CD4-positive, alpha-beta T cell (primary cell): ENCODE results near the gene ATG10. TPM values are rescaled to one million over a fixed set of nuclear protein-coding genes. Genes with fewer than 3 reads are reported as not detected.

Source experiments
- ATAC-seq: fragments of 200-7000 bp; cut with Tn5 transposase; one replicate; pipeline ENCODE4 v1.10.0; 2022; ENCODE audit warnings: mild to moderate bottlenecking; ENCODE audit not compliant: poor library complexity
- CTCF ChIA-PET: fragments of 350-600 bp; sonication (Branson Sonifier 250); formaldehyde crosslinking; loops from one replicate; lab custom pipeline; 2021; ENCODE audit warnings: antibody characterized with exemption, inconsistent platforms; lab: Charles Lee
- POLR2A ChIA-PET: fragments of 350-600 bp; sonication (Branson Sonifier 250); formaldehyde crosslinking; loops from one replicate; lab custom pipeline; 2021; ENCODE audit warnings: antibody characterized with exemption, inconsistent platforms; lab: Charles Lee
- DNase-seq, 14 experiments: peaks; one replicate each; pipeline ENCODE4 v3.0.0-alpha.2; 2013 to 2020; ENCODE audit warnings: mixed read lengths in 2 of 14
- H3K27ac ChIP-seq, 2 donors: one replicate each; pipeline versions ENCODE4 v1.5.1 to v1.7.0; 2013; ENCODE audit warnings: low read length in 2 of 2, low read depth in 1 of 2, mild to moderate bottlenecking in 1 of 2
- H3K27me3 ChIP-seq, 2 experiments: 1 replicate in 1 of 2; 2 replicates in 1 of 2; pipeline versions ENCODE4 v1.6.1 to v1.7.0; 2013; ENCODE audit warnings: low read length in 2 of 2, control low read depth in 1 of 2, mild to moderate bottlenecking in 1 of 2, moderate library complexity in 1 of 2; ENCODE audit not compliant: insufficient read depth in 2 of 2, control insufficient read depth in 1 of 2
- H3K36me3 ChIP-seq: one replicate; pipeline ENCODE4 v1.6.1; 2013; ENCODE audit warnings: low read length, control low read depth; ENCODE audit not compliant: insufficient read depth
- H3K4me1 ChIP-seq: one replicate; pipeline ENCODE4 v1.6.1; 2013; ENCODE audit warnings: low read length, control low read depth; ENCODE audit not compliant: insufficient read depth
- H3K4me3 ChIP-seq: one replicate; pipeline ENCODE4 v1.5.1; 2013; ENCODE audit warnings: mild to moderate bottlenecking, low read length, moderate library complexity
- H3K9me3 ChIP-seq, 2 experiments: 1 replicate in 1 of 2; 2 replicates in 1 of 2; pipeline versions ENCODE4 v1.6.1 to v1.7.0; 2013; ENCODE audit warnings: low read length in 2 of 2, mild to moderate bottlenecking in 2 of 2, control low read depth in 1 of 2, moderate library complexity in 1 of 2; ENCODE audit not compliant: control insufficient read depth in 1 of 2, insufficient read depth in 1 of 2
- H3K27ac Mint-ChIP-seq: one replicate; pipeline ENCODE4 v1.8.0; 2020; ENCODE audit warnings: mixed read lengths
- H3K27me3 Mint-ChIP-seq: one replicate; pipeline ENCODE4 v1.8.0; 2021; ENCODE audit warnings: mixed read lengths
- H3K36me3 Mint-ChIP-seq: one replicate; pipeline ENCODE4 v1.8.0; 2021; ENCODE audit warnings: low read depth, mixed read lengths
- H3K4me1 Mint-ChIP-seq: one replicate; pipeline ENCODE4 v1.8.0; 2021; ENCODE audit warnings: low read depth, mixed read lengths
- H3K4me3 Mint-ChIP-seq: one replicate; pipeline ENCODE4 v1.8.0; 2020; ENCODE audit warnings: mild to moderate bottlenecking, mixed read lengths
- H3K9me3 Mint-ChIP-seq: one replicate; pipeline ENCODE4 v1.8.0; 2020; ENCODE audit warnings: mixed read lengths
- CTCF ChIP-seq: fragments of 200-600 bp; IDR thresholded peaks from one replicate; pipeline ENCODE4 v1.8.0; 2022; ENCODE audit warnings: antibody characterized with exemption, mild to moderate bottlenecking
- intact Hi-C, 2 experiments: fragments of 100-400 bp; cut with DNase I in 1 of 2; cut with micrococcal nuclease in 1 of 2; formaldehyde crosslinking; loops; one replicate each; pipeline versions ENCODE4 v1.15.1 to v1.9.0; 2023 to 2025; cut with DNase I, micrococcal nuclease
- total RNA-seq, 174 experiments: library from RNA in 2 of 174; stranded (reverse) in 2 of 174; gene quantifications; one replicate each; pipeline ENCODE4 v1.2.3 and lab custom pipeline; 2021 to 2026

The ATG10 gene
- total RNA-seq, 2 experiments from 2014 or later = 4.7 to 5.3 TPM

- peaks cover 7% of the 10 kb centered on the region for H3K9me3 Mint-ChIP-seq
- Histone ChIP-seq H3K4me1 (no peaks in the 10 kb centered on the region), H3K27ac (no peak overlapping the region), H3K36me3 (no peaks in the 10 kb centered on the region), H3K9me3 (peaks cover 4 to 18% of the 10 kb centered on the region in 2 experiments), H3K4me3 (no peak overlapping the region), H3K27me3 (no peaks in the 10 kb centered on the region)
- intact Hi-C loops = no loop called here
- ATAC-seq = no peak
- H3K4me1 Mint-ChIP-seq = no peaks in the 10 kb centered on the region
- CTCF ChIA-PET = no interaction called here
- no peak for TF ChIP-seq CTCF
- peaks cover 8% of the 10 kb centered on the region for H3K36me3 Mint-ChIP-seq
- no peak overlapping the region for H3K4me3 Mint-ChIP-seq
- no peak overlapping the region for H3K27ac Mint-ChIP-seq
- no peaks in the 10 kb centered on the region for H3K27me3 Mint-ChIP-seq
- no peak for DNase-seq
- POLR2A ChIA-PET = no interaction called here
Measured at GRCh38 chr5:82244854-82245635, 273.2 kb downstream of the ATG10 start.

GRCh38 chr5:82246960-82247574, 275.2 kb downstream of the ATG10 start:
- no peaks in the 10 kb centered on the region for H3K4me1 ChIP-seq
- no peaks in the 10 kb centered on the region for H3K27me3 Mint-ChIP-seq
- H3K27ac Mint-ChIP-seq = no peak overlapping the region
- H3K36me3 ChIP-seq = no peaks in the 10 kb centered on the region
- H3K9me3 ChIP-seq = peaks cover 4 to 18% of the 10 kb centered on the region in 2 experiments
- CTCF ChIA-PET = no interaction called here
- POLR2A ChIA-PET = no interaction called here
- H3K4me1 Mint-ChIP-seq = no peaks in the 10 kb centered on the region
- ATAC-seq (no peak), DNase-seq (no peak)
- no peak for TF ChIP-seq CTCF
- no peak overlapping the region for H3K4me3 ChIP-seq
- H3K36me3 Mint-ChIP-seq = peaks cover 15% of the 10 kb centered on the region
- H3K27me3 ChIP-seq = no peaks in the 10 kb centered on the region
- intact Hi-C loops = no loop called here
- H3K4me3 Mint-ChIP-seq = no peak overlapping the region
- no peak overlapping the region for H3K27ac ChIP-seq
- H3K9me3 Mint-ChIP-seq = peaks cover 7% of the 10 kb centered on the region

GRCh38 chr5:82252744-82253143, 280.9 kb downstream of the ATG10 start:
- no peak for ATAC-seq
- no peak overlapping the region for H3K27ac ChIP-seq
- ChIA-PET POLR2A (no interaction called here), CTCF (no interaction called here)
- no peaks in the 10 kb centered on the region for H3K27me3 ChIP-seq
- no peak overlapping the region for H3K27ac Mint-ChIP-seq
- no peaks in the 10 kb centered on the region for H3K36me3 ChIP-seq
- peaks cover 0 to 5% of the 10 kb centered on the region in 2 experiments for H3K9me3 ChIP-seq
- peaks cover 7% of the 10 kb centered on the region for H3K36me3 Mint-ChIP-seq
- H3K4me1 ChIP-seq = no peaks in the 10 kb centered on the region
- H3K9me3 Mint-ChIP-seq = no peaks in the 10 kb centered on the region
- no peak for DNase-seq
- no peaks in the 10 kb centered on the region for H3K27me3 Mint-ChIP-seq
- no peak overlapping the region for H3K4me3 Mint-ChIP-seq
- H3K4me1 Mint-ChIP-seq = no peaks in the 10 kb centered on the region
- no peak for TF ChIP-seq CTCF
- intact Hi-C loops = no loop called here
- no peak overlapping the region for H3K4me3 ChIP-seq
